Neural progenitor cell (in vitro differentiated cells): ENCODE data around the gene ZNF488. TPM values are rescaled to one million over a fixed set of nuclear protein-coding genes. Genes with fewer than 3 reads are reported as not detected.

Experiments
- DNase-seq: peaks from one replicate; pipeline ENCODE4 v3.0.0-alpha.2; 2016; ENCODE audit warnings: low spot score
- H2AFZ ChIP-seq: fragments of 200-600 bp; sonication (generic); replicated peaks from 2 replicates; pipeline ENCODE4 v1.6.1; 2016; ENCODE audit warnings: antibody characterized with exemption
- H3F3A ChIP-seq: fragments of 200-600 bp; sonication (generic); 2 replicates; pipeline ENCODE4 v1.6.1; 2016; ENCODE audit warnings: antibody characterized with exemption, low read depth
- H3K27ac ChIP-seq: fragments of 200-600 bp; sonication (generic); 2 replicates; pipeline ENCODE4 v1.5.1; 2016; ENCODE audit warnings: mild to moderate bottlenecking
- H3K27me3 ChIP-seq: fragments of 200-600 bp; sonication (generic); 2 replicates; pipeline ENCODE4 v1.6.1; 2016; ENCODE audit warnings: mild to moderate bottlenecking, moderate library complexity
- H3K36me3 ChIP-seq: fragments of 200-600 bp; sonication (generic); 2 replicates; pipeline ENCODE4 v1.5.1; 2016
- H3K4me1 ChIP-seq: fragments of 200-600 bp; sonication (generic); 2 replicates; pipeline ENCODE4 v1.6.1; 2016; ENCODE audit warnings: mixed run types
- H3K4me2 ChIP-seq: fragments of 200-600 bp; sonication (generic); 2 replicates; pipeline ENCODE4 v1.6.1; 2016
- H3K4me3 ChIP-seq: fragments of 200-600 bp; sonication (generic); 2 replicates; pipeline ENCODE4 v1.5.1; 2016
- H3K79me2 ChIP-seq: fragments of 200-600 bp; sonication (generic); 2 replicates; pipeline ENCODE4 v1.6.1; 2016; ENCODE audit warnings: low read depth
- H3K9ac ChIP-seq: fragments of 200-600 bp; sonication (generic); 2 replicates; pipeline ENCODE4 v1.6.1; 2016
- H3K9me3 ChIP-seq: fragments of 200-600 bp; sonication (generic); 2 replicates; pipeline ENCODE4 v1.5.1; 2016; ENCODE audit warnings: low read depth
- H4K20me1 ChIP-seq: fragments of 200-600 bp; sonication (generic); 2 replicates; pipeline ENCODE4 v1.6.1; 2016; ENCODE audit warnings: low read depth
- H3K27ac Mint-ChIP-seq: 3 replicates; pipeline ENCODE4 v1.8.0; 2021; ENCODE audit warnings: mixed read lengths
- H3K27me3 Mint-ChIP-seq: 2 replicates; pipeline ENCODE4 v1.8.0; 2022; ENCODE audit warnings: low read depth, mild to moderate bottlenecking, inconsistent platforms, moderate library complexity, mixed read lengths; ENCODE audit not compliant: insufficient read depth
- H3K36me3 Mint-ChIP-seq: 3 replicates; pipeline ENCODE4 v1.8.0; 2021; ENCODE audit warnings: mixed read lengths
- H3K4me1 Mint-ChIP-seq: 3 replicates; pipeline ENCODE4 v1.8.0; 2021; ENCODE audit warnings: mixed read lengths
- H3K4me3 Mint-ChIP-seq: 3 replicates; pipeline ENCODE4 v1.8.0; 2021; ENCODE audit warnings: mild to moderate bottlenecking, moderate library complexity, mixed read lengths
- H3K9me3 Mint-ChIP-seq: 3 replicates; pipeline ENCODE4 v1.8.0; 2020; ENCODE audit warnings: mixed read lengths
- EZH2 ChIP-seq: fragments of 200-600 bp; sonication (generic); IDR thresholded peaks from 2 replicates; pipeline ENCODE4 v1.6.1; 2017; ENCODE audit warnings: antibody characterized with exemption, mild to moderate bottlenecking, moderate library complexity
- EZH2phosphoT487 ChIP-seq: fragments of 200-600 bp; sonication (generic); IDR thresholded peaks from 2 replicates; pipeline ENCODE4 v1.6.1; 2017; ENCODE audit warnings: antibody characterized with exemption
- total RNA-seq: library from RNA; depleted of rRNA; stranded (reverse); fragments of >200 nt; gene quantifications from 2 replicates; pipeline ENCODE4 v1.2.3, GENCODE V29; 2015; ENCODE audit warnings: low replicate concordance
- TF ChIP-seq, protein P1 (sequence below): fragments of 200-600 bp; sonication (generic); IDR thresholded peaks from 2 replicates; pipeline ENCODE4 v1.5.1; 2017; ENCODE audit warnings: antibody characterized with exemption, mild to moderate bottlenecking

ZNF488 gene
- total RNA-seq, 1 donor from 2014 or later = not detected

DNA sequence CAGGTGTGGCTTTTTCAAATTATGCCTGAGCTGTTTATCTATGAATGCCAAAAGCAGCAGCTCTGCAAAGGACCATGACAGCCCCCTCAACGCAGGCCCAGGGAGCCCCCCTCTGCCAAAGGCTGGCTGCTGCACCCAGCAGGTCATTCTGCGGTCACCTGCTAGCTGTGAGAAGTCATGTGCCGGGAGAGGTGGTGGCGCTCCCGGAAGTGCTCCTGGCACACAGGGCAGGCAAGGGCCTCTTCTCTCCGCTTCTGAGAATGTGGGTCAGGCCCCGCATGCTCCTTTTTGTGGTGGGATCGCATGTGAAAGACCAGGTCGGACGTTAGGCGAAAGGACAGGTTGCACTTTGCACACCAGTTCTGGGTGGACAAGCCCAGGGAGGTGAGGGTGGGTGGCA lies 16.4 kb downstream of the ZNF488 start:
- Mint-ChIP-seq H3K9me3 (peaks cover 2% of the 10 kb centered on the region), H3K27ac (no peak overlapping the region), H3K4me3 (no peak overlapping the region), H3K4me1 (peaks cover 5% of the 10 kb centered on the region), H3K27me3 (peaks cover 4% of the 10 kb centered on the region), H3K36me3 (no peaks in the 10 kb centered on the region)
- H3K4me3 ChIP-seq = no peak overlapping the region
- H3K36me3 ChIP-seq = no peaks in the 10 kb centered on the region
- no peak overlapping the region for H2AFZ ChIP-seq
- H4K20me1 ChIP-seq = no peaks in the 10 kb centered on the region
- TF ChIP-seq EZH2phosphoT487 = no peak
- no peak for TF ChIP-seq EZH2
- TF ChIP-seq, protein P1, sequence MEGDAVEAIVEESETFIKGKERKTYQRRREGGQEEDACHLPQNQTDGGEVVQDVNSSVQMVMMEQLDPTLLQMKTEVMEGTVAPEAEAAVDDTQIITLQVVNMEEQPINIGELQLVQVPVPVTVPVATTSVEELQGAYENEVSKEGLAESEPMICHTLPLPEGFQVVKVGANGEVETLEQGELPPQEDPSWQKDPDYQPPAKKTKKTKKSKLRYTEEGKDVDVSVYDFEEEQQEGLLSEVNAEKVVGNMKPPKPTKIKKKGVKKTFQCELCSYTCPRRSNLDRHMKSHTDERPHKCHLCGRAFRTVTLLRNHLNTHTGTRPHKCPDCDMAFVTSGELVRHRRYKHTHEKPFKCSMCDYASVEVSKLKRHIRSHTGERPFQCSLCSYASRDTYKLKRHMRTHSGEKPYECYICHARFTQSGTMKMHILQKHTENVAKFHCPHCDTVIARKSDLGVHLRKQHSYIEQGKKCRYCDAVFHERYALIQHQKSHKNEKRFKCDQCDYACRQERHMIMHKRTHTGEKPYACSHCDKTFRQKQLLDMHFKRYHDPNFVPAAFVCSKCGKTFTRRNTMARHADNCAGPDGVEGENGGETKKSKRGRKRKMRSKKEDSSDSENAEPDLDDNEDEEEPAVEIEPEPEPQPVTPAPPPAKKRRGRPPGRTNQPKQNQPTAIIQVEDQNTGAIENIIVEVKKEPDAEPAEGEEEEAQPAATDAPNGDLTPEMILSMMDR = no peak
- DNase-seq = no peak
- no peaks in the 10 kb centered on the region for H3F3A ChIP-seq
- no peak overlapping the region for H3K27ac ChIP-seq
- no peak overlapping the region for H3K9ac ChIP-seq
- no peaks in the 10 kb centered on the region for H3K9me3 ChIP-seq
- no peaks in the 10 kb centered on the region for H3K79me2 ChIP-seq
- H3K4me1 ChIP-seq = no peaks in the 10 kb centered on the region
- no peaks in the 10 kb centered on the region for H3K27me3 ChIP-seq
- no peak overlapping the region for H3K4me2 ChIP-seq

DNA sequence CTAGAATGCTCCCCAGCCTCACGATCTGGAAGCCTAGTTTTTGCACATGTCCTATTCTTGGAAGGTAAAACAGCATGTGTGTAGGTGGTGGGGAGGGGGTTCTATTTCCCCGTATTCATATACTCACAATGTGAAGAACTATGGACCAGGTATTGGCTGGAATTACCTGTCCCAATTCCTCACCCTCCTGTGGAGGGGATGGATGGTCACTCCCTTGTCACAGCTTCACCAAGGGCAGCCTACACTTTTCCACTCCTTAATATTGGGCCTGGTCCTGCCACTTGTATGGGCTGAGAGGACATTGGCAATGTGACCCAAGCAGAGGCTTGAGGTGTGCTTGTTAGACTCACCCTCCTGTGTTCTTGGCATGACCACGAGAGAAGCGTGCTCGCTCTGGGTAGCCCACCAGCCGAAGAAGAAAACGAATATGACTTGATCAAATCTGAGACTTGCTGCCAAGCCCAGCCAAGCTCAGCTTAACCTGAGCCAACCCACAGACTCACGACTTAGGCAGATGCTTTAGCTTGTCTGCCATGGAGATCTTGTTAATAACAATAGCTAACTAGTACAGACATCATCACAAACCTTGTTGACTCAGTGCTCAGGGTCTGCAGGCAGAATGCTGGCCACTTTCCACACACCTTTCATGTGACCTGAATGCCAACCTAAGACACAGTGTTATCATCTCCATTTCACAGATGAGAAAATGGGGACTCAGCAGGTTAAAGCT lies 17.2 kb downstream of the ZNF488 start:
- no peaks in the 10 kb centered on the region for H3K9me3 ChIP-seq
- H3K9me3 Mint-ChIP-seq = peaks cover 2% of the 10 kb centered on the region
- peaks cover 3% of the 10 kb centered on the region for H3K4me1 Mint-ChIP-seq
- no peaks in the 10 kb centered on the region for H4K20me1 ChIP-seq
- DNase-seq = no peak
- H3K4me1 ChIP-seq = no peaks in the 10 kb centered on the region
- no peak overlapping the region for H3K9ac ChIP-seq
- H3K36me3 Mint-ChIP-seq = no peaks in the 10 kb centered on the region
- no peaks in the 10 kb centered on the region for H3K79me2 ChIP-seq
- no peak for TF ChIP-seq EZH2phosphoT487
- no peak for TF ChIP-seq EZH2
- TF ChIP-seq, protein P1 = no peak
- H3K27me3 Mint-ChIP-seq = peaks cover 4% of the 10 kb centered on the region
- no peaks in the 10 kb centered on the region for H3K36me3 ChIP-seq
- no peaks in the 10 kb centered on the region for H3F3A ChIP-seq
- H3K27ac Mint-ChIP-seq = no peak overlapping the region
- no peak overlapping the region for H2AFZ ChIP-seq
- H3K4me2 ChIP-seq = no peak overlapping the region
- H3K27me3 ChIP-seq = no peaks in the 10 kb centered on the region
- no peak overlapping the region for H3K27ac ChIP-seq
- no peak overlapping the region for H3K4me3 ChIP-seq
- H3K4me3 Mint-ChIP-seq = no peak overlapping the region

DNA sequence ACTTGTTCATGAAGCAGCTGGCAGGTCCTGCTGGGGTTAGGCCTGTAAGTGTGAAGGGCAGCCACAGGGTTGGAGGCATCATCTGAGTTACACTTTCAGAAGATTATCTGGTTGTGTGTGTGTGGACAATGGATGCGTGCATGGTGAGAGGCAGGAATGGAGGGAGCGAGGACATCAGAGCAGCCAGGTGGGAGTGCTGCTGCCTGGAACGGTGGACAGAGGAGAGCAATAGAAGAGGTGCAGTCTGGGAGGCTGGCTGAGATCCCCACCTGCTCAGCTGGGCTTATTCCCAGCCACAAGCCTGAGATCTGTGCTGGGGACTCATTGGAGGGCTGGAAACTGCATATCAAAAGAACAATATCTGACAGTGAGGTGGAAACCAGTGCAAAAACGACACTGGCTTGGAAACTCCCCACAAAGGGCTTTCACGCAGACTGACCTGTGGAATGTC lies 17.9 kb downstream of the ZNF488 start:
- Histone ChIP-seq H3K79me2 (no peaks in the 10 kb centered on the region), H3K27ac (no peak overlapping the region), H3K36me3 (no peaks in the 10 kb centered on the region), H3K4me2 (no peak overlapping the region), H3K4me1 (no peaks in the 10 kb centered on the region), H3F3A (no peaks in the 10 kb centered on the region), H3K9ac (no peak overlapping the region), H3K9me3 (no peaks in the 10 kb centered on the region), H3K27me3 (no peaks in the 10 kb centered on the region), H2AFZ (no peak overlapping the region), H3K4me3 (no peak overlapping the region), H4K20me1 (no peaks in the 10 kb centered on the region)
- Mint-ChIP-seq H3K36me3 (no peaks in the 10 kb centered on the region), H3K4me1 (no peaks in the 10 kb centered on the region), H3K4me3 (no peak overlapping the region), H3K9me3 (peaks cover 2% of the 10 kb centered on the region), H3K27ac (no peak overlapping the region), H3K27me3 (peaks cover 4% of the 10 kb centered on the region)
- DNase-seq = no peak
- TF ChIP-seq, protein P1 = no peak
- TF ChIP-seq EZH2phosphoT487 (no peak), EZH2 (no peak)
